ENCODE data around the gene ZFYVE27.

- TF ChIP-seq CTCF (IDR thresholded peaks at IDR 0.05; ENCODE audit: poor library complexity, severe bottlenecking) (no peak), SMC3 (conservative IDR thresholded peaks at IDR 0.05; ENCODE audit: poor library complexity) (no peak), RAD21 (conservative IDR thresholded peaks at IDR 0.05) (no peak), EP300 (conservative IDR thresholded peaks at IDR 0.05; ENCODE audit: poor library complexity, severe bottlenecking) (no peak), TAF1 (IDR thresholded peaks at IDR 0.05; ENCODE audit: low read depth) (no peak)
Measured at GRCh38 chr10:97752956-97753355, 16.0 kb downstream of the ZFYVE27 start.

Measured in neural cell (in vitro differentiated cells).